ENCODE measurements around the gene RYR2. TPM values are rescaled to one million over a fixed set of nuclear protein-coding genes. Genes with fewer than 3 reads are reported as not detected.

RYR2 gene
- polyA plus RNA-seq, 1 of the 3 experiments (the other 2 are of a cell fraction) = under 0.01 TPM

DNA sequence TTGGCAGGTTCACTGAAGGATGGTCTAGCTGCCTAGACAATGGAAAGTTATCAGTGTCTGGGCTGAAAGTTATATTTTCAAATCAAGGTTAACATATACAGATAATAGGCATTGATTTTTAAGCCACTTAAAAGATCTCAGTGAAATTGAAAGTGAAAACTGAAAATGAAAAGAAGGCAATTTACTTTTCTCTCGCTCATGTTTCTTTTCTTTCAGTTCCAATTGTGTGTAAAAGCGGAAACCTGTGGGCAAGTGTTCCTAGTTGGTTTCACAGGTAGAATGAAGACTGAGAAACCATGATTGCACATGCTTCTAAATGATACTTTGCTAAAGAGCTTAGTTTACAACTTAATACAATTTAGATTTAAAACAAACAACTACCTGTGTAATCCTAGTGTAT, 465.0 kb downstream of the RYR2 start:
- no peaks in the 10 kb centered on the region; a peak in 1 of 4 replicates for H3K4me1 ChIP-seq (ENCODE audit: control insufficient read depth in 1 of 2, insufficient read depth in 2 of 2, low read depth in 1 of 2, low read length in 1 of 2)
- no peaks in the 10 kb centered on the region for H3K9me2 ChIP-seq
- no peaks in the 10 kb centered on the region for H4K20me1 ChIP-seq (ENCODE audit: insufficient read depth)
- H3K4me2 ChIP-seq = no peak overlapping the region
- no peak overlapping the region for H2AFZ ChIP-seq (ENCODE audit: low read depth)
- ChIA-PET POLR2A (no interaction called here), CTCF (no interaction called here)
- H3K27me3 ChIP-seq (ENCODE audit: insufficient read depth) = no peaks in the 10 kb centered on the region
- no peaks in the 10 kb centered on the region for H3K79me2 ChIP-seq (ENCODE audit: insufficient read depth)
- H3K9ac ChIP-seq = no peak overlapping the region
- DNase-seq = no peak
- H3K4me3 ChIP-seq (ENCODE audit: low read depth in 2 of 2, low read length in 1 of 2) = no peak overlapping the region
- no peak overlapping the region for H3K27ac ChIP-seq (ENCODE audit: low read depth in 2 of 2, low read length in 1 of 2)
- no peaks in the 10 kb centered on the region for H3F3A ChIP-seq (replicated peaks; ENCODE audit: insufficient read depth)
- WGBS (ENCODE audit: low lambda C conversion rate) = 46% methylated on average over 2 of the region's 2 CpGs
- no peak for TF ChIP-seq RXRA (IDR thresholded peaks at IDR 0.05; ENCODE audit: borderline replicate concordance, low read depth)
- no peak for TF ChIP-seq TCF12 (IDR thresholded peaks at IDR 0.05)
- no peak for TF ChIP-seq POLR2AphosphoS5 (IDR thresholded peaks at IDR 0.05; ENCODE audit: low read depth, low read length)
- no peak for TF ChIP-seq NFIC (IDR thresholded peaks at IDR 0.05; ENCODE audit: borderline replicate concordance)
- no peak for TF ChIP-seq MAX (IDR thresholded peaks at IDR 0.05; ENCODE audit: low read depth)
- no peak for TF ChIP-seq MEF2A (IDR thresholded peaks at IDR 0.05; ENCODE audit: borderline replicate concordance, low read depth)
- TF ChIP-seq SMC3 (IDR thresholded peaks at IDR 0.05; ENCODE audit: low read depth, low read length) = no peak
- TF ChIP-seq RAD21 (IDR thresholded peaks at IDR 0.05; ENCODE audit: low read length) = no peak
- TF ChIP-seq CHD2 (IDR thresholded peaks at IDR 0.05; ENCODE audit: low read length, partially characterized antibody) = no peak
- no peak for TF ChIP-seq REST (IDR thresholded peaks at IDR 0.05; ENCODE audit: low read depth, low read length)
- no peak for TF ChIP-seq FOXJ3 (CRISPR knock-in tag; IDR thresholded peaks at IDR 0.05)
- TF ChIP-seq, protein P1, sequence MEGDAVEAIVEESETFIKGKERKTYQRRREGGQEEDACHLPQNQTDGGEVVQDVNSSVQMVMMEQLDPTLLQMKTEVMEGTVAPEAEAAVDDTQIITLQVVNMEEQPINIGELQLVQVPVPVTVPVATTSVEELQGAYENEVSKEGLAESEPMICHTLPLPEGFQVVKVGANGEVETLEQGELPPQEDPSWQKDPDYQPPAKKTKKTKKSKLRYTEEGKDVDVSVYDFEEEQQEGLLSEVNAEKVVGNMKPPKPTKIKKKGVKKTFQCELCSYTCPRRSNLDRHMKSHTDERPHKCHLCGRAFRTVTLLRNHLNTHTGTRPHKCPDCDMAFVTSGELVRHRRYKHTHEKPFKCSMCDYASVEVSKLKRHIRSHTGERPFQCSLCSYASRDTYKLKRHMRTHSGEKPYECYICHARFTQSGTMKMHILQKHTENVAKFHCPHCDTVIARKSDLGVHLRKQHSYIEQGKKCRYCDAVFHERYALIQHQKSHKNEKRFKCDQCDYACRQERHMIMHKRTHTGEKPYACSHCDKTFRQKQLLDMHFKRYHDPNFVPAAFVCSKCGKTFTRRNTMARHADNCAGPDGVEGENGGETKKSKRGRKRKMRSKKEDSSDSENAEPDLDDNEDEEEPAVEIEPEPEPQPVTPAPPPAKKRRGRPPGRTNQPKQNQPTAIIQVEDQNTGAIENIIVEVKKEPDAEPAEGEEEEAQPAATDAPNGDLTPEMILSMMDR (IDR thresholded peaks at IDR 0.05) = no peak
- no peak for TF ChIP-seq EP300 (IDR thresholded peaks at IDR 0.05; ENCODE audit: borderline replicate concordance in 1 of 2, low read depth in 1 of 2, low read length in 1 of 2)
- TF ChIP-seq MXI1 (IDR thresholded peaks at IDR 0.05; ENCODE audit: low read depth, low read length) = no peak
- H3K36me3 ChIP-seq (replicated peaks in 1 of 2; ENCODE audit: control insufficient read depth in 1 of 2, insufficient read depth in 2 of 2, low read length in 1 of 2) = no peaks in the 10 kb centered on the region
- H3K9me3 ChIP-seq = peaks cover 6% of the 10 kb centered on the region; the same call in 1 of the 2 replicates

Data from SK-N-SH (cell line).